ENCODE measurements around the gene NOTUM. TPM values are rescaled to one million over a fixed set of nuclear protein-coding genes. Genes with fewer than 3 reads are reported as not detected.

NOTUM gene
- total and polyA plus RNA-seq, 8 donors, result 0.79 to 71.4 (median 65.1) TPM

GRCh38 chr17:81999976-82000802 lies 39.2 kb upstream of the NOTUM start:
- Histone ChIP-seq H3K36me3 (peaks cover 0 to 22% of the 10 kb centered on the region in 2 donors), H3K27ac (no peak overlapping the region), H3K9me3 (no peaks in the 10 kb centered on the region), H3K4me3 (no peak overlapping the region), H3K27me3 (no peaks in the 10 kb centered on the region), H3K4me1 (no peaks in the 10 kb centered on the region)
- ATAC-seq, result no peak
- no peak for DNase-seq
- intact Hi-C loops (cut with DNase I), result no loop called here
- no peak for TF ChIP-seq CTCF (IDR thresholded peaks at IDR 0.05)

- ATAC-seq, result peak; percentile 72
Measured at GRCh38 chr17:81999587-81999975, 38.6 kb upstream of the NOTUM start.

GRCh38 chr17:81998691-81999438 lies 37.9 kb upstream of the NOTUM start:
- no peak for TF ChIP-seq CTCF (IDR thresholded peaks at IDR 0.05)
- Histone ChIP-seq H3K36me3 (peaks cover 0 to 33% of the 10 kb centered on the region in 2 donors), H3K27me3 (no peaks in the 10 kb centered on the region), H3K4me3 (no peak overlapping the region), H3K4me1 (peaks cover 2 to 3% of the 10 kb centered on the region in 2 donors), H3K27ac (no peak overlapping the region), H3K9me3 (no peaks in the 10 kb centered on the region)
- ATAC-seq, result no peak
- DNase-seq, result no peak
- intact Hi-C loops (cut with DNase I), result no loop called here

More at GRCh38 chr17:81999587-81999975, 38.6 kb upstream of the NOTUM start:
- intact Hi-C loops (cut with DNase I), result no loop called here
- no peaks in the 10 kb centered on the region for H3K27me3 ChIP-seq
- TF ChIP-seq CTCF (IDR thresholded peaks at IDR 0.05), result no peak
- H3K4me1 ChIP-seq, result no peaks in the 10 kb centered on the region
- H3K4me3 ChIP-seq, result no peak overlapping the region
- H3K9me3 ChIP-seq, result no peaks in the 10 kb centered on the region
- H3K27ac ChIP-seq, result no peak overlapping the region
- no peak for DNase-seq
- peaks cover 0 to 27% of the 10 kb centered on the region in 2 donors for H3K36me3 ChIP-seq

GRCh38 chr17:81998212-81998611 lies 37.2 kb upstream of the NOTUM start:
- peaks cover 3 to 6% of the 10 kb centered on the region in 2 donors for H3K4me1 ChIP-seq
- TF ChIP-seq CTCF (IDR thresholded peaks at IDR 0.05), result no peak
- intact Hi-C loops (cut with DNase I), result no loop called here
- DNase-seq (no peak), ATAC-seq (no peak)
- H3K9me3 ChIP-seq, result no peaks in the 10 kb centered on the region
- no peak overlapping the region for H3K27ac ChIP-seq
- no peaks in the 10 kb centered on the region for H3K27me3 ChIP-seq
- H3K4me3 ChIP-seq, result no peak overlapping the region
- H3K36me3 ChIP-seq, result peaks cover 0 to 33% of the 10 kb centered on the region in 2 donors
